Neural progenitor cell (in vitro differentiated cells): ENCODE data around the gene ZNF654. TPM values are rescaled to one million over a fixed set of nuclear protein-coding genes. Genes with fewer than 3 reads are reported as not detected.

Experiments
- DNase-seq: peaks from one replicate; pipeline ENCODE4 v3.0.0-alpha.2; 2016; ENCODE audit warnings: low spot score
- H2AFZ ChIP-seq: fragments of 200-600 bp; sonication (generic); replicated peaks from 2 replicates; pipeline ENCODE4 v1.6.1; 2016; ENCODE audit warnings: antibody characterized with exemption
- H3F3A ChIP-seq: fragments of 200-600 bp; sonication (generic); 2 replicates; pipeline ENCODE4 v1.6.1; 2016; ENCODE audit warnings: antibody characterized with exemption, low read depth
- H3K27ac ChIP-seq: fragments of 200-600 bp; sonication (generic); 2 replicates; pipeline ENCODE4 v1.5.1; 2016; ENCODE audit warnings: mild to moderate bottlenecking
- H3K27me3 ChIP-seq: fragments of 200-600 bp; sonication (generic); 2 replicates; pipeline ENCODE4 v1.6.1; 2016; ENCODE audit warnings: mild to moderate bottlenecking, moderate library complexity
- H3K36me3 ChIP-seq: fragments of 200-600 bp; sonication (generic); 2 replicates; pipeline ENCODE4 v1.5.1; 2016
- H3K4me1 ChIP-seq: fragments of 200-600 bp; sonication (generic); 2 replicates; pipeline ENCODE4 v1.6.1; 2016; ENCODE audit warnings: mixed run types
- H3K4me2 ChIP-seq: fragments of 200-600 bp; sonication (generic); 2 replicates; pipeline ENCODE4 v1.6.1; 2016
- H3K4me3 ChIP-seq: fragments of 200-600 bp; sonication (generic); 2 replicates; pipeline ENCODE4 v1.5.1; 2016
- H3K79me2 ChIP-seq: fragments of 200-600 bp; sonication (generic); 2 replicates; pipeline ENCODE4 v1.6.1; 2016; ENCODE audit warnings: low read depth
- H3K9ac ChIP-seq: fragments of 200-600 bp; sonication (generic); 2 replicates; pipeline ENCODE4 v1.6.1; 2016
- H3K9me3 ChIP-seq: fragments of 200-600 bp; sonication (generic); 2 replicates; pipeline ENCODE4 v1.5.1; 2016; ENCODE audit warnings: low read depth
- H4K20me1 ChIP-seq: fragments of 200-600 bp; sonication (generic); 2 replicates; pipeline ENCODE4 v1.6.1; 2016; ENCODE audit warnings: low read depth
- H3K27ac Mint-ChIP-seq: 3 replicates; pipeline ENCODE4 v1.8.0; 2021; ENCODE audit warnings: mixed read lengths
- H3K27me3 Mint-ChIP-seq: 2 replicates; pipeline ENCODE4 v1.8.0; 2022; ENCODE audit warnings: low read depth, mild to moderate bottlenecking, inconsistent platforms, moderate library complexity, mixed read lengths; ENCODE audit not compliant: insufficient read depth
- H3K36me3 Mint-ChIP-seq: 3 replicates; pipeline ENCODE4 v1.8.0; 2021; ENCODE audit warnings: mixed read lengths
- H3K4me1 Mint-ChIP-seq: 3 replicates; pipeline ENCODE4 v1.8.0; 2021; ENCODE audit warnings: mixed read lengths
- H3K4me3 Mint-ChIP-seq: 3 replicates; pipeline ENCODE4 v1.8.0; 2021; ENCODE audit warnings: mild to moderate bottlenecking, moderate library complexity, mixed read lengths
- H3K9me3 Mint-ChIP-seq: 3 replicates; pipeline ENCODE4 v1.8.0; 2020; ENCODE audit warnings: mixed read lengths
- EZH2 ChIP-seq: fragments of 200-600 bp; sonication (generic); IDR thresholded peaks from 2 replicates; pipeline ENCODE4 v1.6.1; 2017; ENCODE audit warnings: antibody characterized with exemption, mild to moderate bottlenecking, moderate library complexity
- EZH2phosphoT487 ChIP-seq: fragments of 200-600 bp; sonication (generic); IDR thresholded peaks from 2 replicates; pipeline ENCODE4 v1.6.1; 2017; ENCODE audit warnings: antibody characterized with exemption
- total RNA-seq: library from RNA; depleted of rRNA; stranded (reverse); fragments of >200 nt; gene quantifications from 2 replicates; pipeline ENCODE4 v1.2.3, GENCODE V29; 2015; ENCODE audit warnings: low replicate concordance
- TF ChIP-seq, protein P1 (sequence below): fragments of 200-600 bp; sonication (generic); IDR thresholded peaks from 2 replicates; pipeline ENCODE4 v1.5.1; 2017; ENCODE audit warnings: antibody characterized with exemption, mild to moderate bottlenecking

Gene ZNF654
- total RNA-seq, 1 donor from 2014 or later: 18.9 TPM

DNA sequence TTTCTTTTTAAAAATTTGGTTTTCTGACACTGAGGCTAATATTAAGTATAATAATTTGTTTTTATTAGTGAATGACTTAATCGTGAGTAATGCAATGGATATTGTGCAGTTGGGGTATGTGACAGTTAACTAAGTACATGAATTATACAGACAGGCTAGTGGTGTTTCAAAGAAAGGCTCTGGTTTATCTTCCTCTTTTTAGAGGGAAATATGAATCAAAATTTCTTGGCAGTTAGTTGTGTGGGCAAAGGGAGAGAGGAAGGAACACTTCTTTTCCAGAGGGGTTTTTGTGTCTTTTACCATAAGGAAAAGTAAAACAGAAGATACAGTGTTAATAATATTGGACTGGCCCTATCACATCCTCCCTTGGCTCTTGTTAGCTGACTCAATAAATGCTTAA, 2.7 kb downstream of the ZNF654 start:
- Histone ChIP-seq H3K9ac (no peak overlapping the region), H3K4me3 (no peak overlapping the region), H2AFZ (no peak overlapping the region), H3K9me3 (no peaks in the 10 kb centered on the region), H3K36me3 (no peaks in the 10 kb centered on the region), H3K79me2 (peaks cover 88% of the 10 kb centered on the region), H3K27me3 (no peaks in the 10 kb centered on the region), H3K27ac (no peak overlapping the region), H3K4me2 (peak overlapping the region; percentile 91), H3F3A (peaks cover 25% of the 10 kb centered on the region), H4K20me1 (peaks cover 36% of the 10 kb centered on the region), H3K4me1 (peaks cover 21% of the 10 kb centered on the region)
- Mint-ChIP-seq H3K9me3 (peaks cover 2% of the 10 kb centered on the region), H3K27ac (no peak overlapping the region), H3K4me1 (peaks cover 20% of the 10 kb centered on the region), H3K27me3 (peaks cover 2% of the 10 kb centered on the region), H3K4me3 (peak overlapping the region; percentile 9), H3K36me3 (peaks cover 16% of the 10 kb centered on the region)
- no peak for DNase-seq
- TF ChIP-seq, protein P1, sequence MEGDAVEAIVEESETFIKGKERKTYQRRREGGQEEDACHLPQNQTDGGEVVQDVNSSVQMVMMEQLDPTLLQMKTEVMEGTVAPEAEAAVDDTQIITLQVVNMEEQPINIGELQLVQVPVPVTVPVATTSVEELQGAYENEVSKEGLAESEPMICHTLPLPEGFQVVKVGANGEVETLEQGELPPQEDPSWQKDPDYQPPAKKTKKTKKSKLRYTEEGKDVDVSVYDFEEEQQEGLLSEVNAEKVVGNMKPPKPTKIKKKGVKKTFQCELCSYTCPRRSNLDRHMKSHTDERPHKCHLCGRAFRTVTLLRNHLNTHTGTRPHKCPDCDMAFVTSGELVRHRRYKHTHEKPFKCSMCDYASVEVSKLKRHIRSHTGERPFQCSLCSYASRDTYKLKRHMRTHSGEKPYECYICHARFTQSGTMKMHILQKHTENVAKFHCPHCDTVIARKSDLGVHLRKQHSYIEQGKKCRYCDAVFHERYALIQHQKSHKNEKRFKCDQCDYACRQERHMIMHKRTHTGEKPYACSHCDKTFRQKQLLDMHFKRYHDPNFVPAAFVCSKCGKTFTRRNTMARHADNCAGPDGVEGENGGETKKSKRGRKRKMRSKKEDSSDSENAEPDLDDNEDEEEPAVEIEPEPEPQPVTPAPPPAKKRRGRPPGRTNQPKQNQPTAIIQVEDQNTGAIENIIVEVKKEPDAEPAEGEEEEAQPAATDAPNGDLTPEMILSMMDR: no peak
- TF ChIP-seq EZH2phosphoT487: no peak
- no peak for TF ChIP-seq EZH2

DNA sequence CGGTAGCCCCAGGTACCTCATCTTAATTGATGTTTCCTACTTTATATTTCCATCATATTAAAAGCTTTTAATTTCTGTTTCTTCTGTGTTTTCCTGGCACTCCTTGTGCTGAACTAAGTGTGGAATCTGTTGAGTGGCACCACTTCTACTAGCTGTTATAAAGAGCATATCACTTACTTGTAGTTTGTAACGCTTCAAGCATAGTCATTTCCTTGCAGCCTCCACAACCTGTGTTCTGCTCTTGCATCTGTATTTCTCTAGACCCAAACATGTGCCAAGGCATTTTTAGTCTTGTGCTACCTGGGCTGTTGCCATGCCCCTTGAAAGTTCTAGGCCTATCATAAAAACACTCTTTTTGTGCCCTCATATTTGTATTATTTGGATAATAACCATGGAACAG, 16.0 kb downstream of the ZNF654 start:
- no peak for TF ChIP-seq EZH2
- TF ChIP-seq, protein P1: no peak
- no peak for TF ChIP-seq EZH2phosphoT487
- no peak overlapping the region for H3K27ac ChIP-seq
- no peak overlapping the region for H2AFZ ChIP-seq
- Mint-ChIP-seq H3K4me3 (no peak overlapping the region), H3K9me3 (peaks cover 35% of the 10 kb centered on the region), H3K36me3 (peaks cover 35% of the 10 kb centered on the region), H3K27ac (no peak overlapping the region), H3K27me3 (no peaks in the 10 kb centered on the region), H3K4me1 (no peaks in the 10 kb centered on the region)
- H3K9ac ChIP-seq: no peak overlapping the region
- no peaks in the 10 kb centered on the region for H3K27me3 ChIP-seq
- no peaks in the 10 kb centered on the region for H3K9me3 ChIP-seq
- H3K79me2 ChIP-seq: peaks cover 86% of the 10 kb centered on the region
- H4K20me1 ChIP-seq: no peaks in the 10 kb centered on the region
- no peaks in the 10 kb centered on the region for H3K4me1 ChIP-seq
- no peak overlapping the region for H3K4me2 ChIP-seq
- H3K4me3 ChIP-seq: no peak overlapping the region
- no peaks in the 10 kb centered on the region for H3F3A ChIP-seq
- DNase-seq: no peak
- no peaks in the 10 kb centered on the region for H3K36me3 ChIP-seq

GRCh38 chr3:88075497-88075896, 16.4 kb downstream of the ZNF654 start:
- no peak overlapping the region for H3K4me2 ChIP-seq
- H3K27ac Mint-ChIP-seq: no peak overlapping the region
- no peak overlapping the region for H3K4me3 ChIP-seq
- no peak for DNase-seq
- H3K9me3 ChIP-seq: no peaks in the 10 kb centered on the region
- no peak overlapping the region for H3K27ac ChIP-seq
- peaks cover 33% of the 10 kb centered on the region for H3K36me3 Mint-ChIP-seq
- no peaks in the 10 kb centered on the region for H3K27me3 Mint-ChIP-seq
- H3F3A ChIP-seq: no peaks in the 10 kb centered on the region
- peaks cover 86% of the 10 kb centered on the region for H3K79me2 ChIP-seq
- no peaks in the 10 kb centered on the region for H4K20me1 ChIP-seq
- H3K4me1 ChIP-seq: no peaks in the 10 kb centered on the region
- H3K4me1 Mint-ChIP-seq: no peaks in the 10 kb centered on the region
- H3K9ac ChIP-seq: no peak overlapping the region
- no peaks in the 10 kb centered on the region for H3K36me3 ChIP-seq
- peaks cover 35% of the 10 kb centered on the region for H3K9me3 Mint-ChIP-seq
- TF ChIP-seq, protein P1: no peak
- TF ChIP-seq EZH2phosphoT487: no peak
- TF ChIP-seq EZH2: no peak
- no peak overlapping the region for H2AFZ ChIP-seq
- no peak overlapping the region for H3K4me3 Mint-ChIP-seq
- H3K27me3 ChIP-seq: no peaks in the 10 kb centered on the region
